Neuronal stem cell (in vitro differentiated cells): ENCODE measurements around the gene CPVL.

ENCODE experiments used
- DNase-seq: peaks from one replicate; pipeline ENCODE4 v3.0.0-alpha.2; 2013; ENCODE audit warnings: low spot score
- H2AFZ ChIP-seq: one replicate; pipeline ENCODE4 v1.6.1; 2013; ENCODE audit warnings: mild to moderate bottlenecking, low read length, inconsistent platforms
- H2AK5ac ChIP-seq: 2 replicates; pipeline ENCODE4 v1.6.1; 2013; ENCODE audit warnings: low read depth, mild to moderate bottlenecking, inconsistent platforms, low read length, moderate library complexity, mixed read lengths
- H2BK120ac ChIP-seq: 2 replicates; pipeline ENCODE4 v1.6.1; 2013; ENCODE audit warnings: low read depth, mild to moderate bottlenecking, inconsistent platforms, low read length, moderate library complexity, mixed read lengths
- H2BK12ac ChIP-seq: one replicate; pipeline ENCODE4 v1.6.1; 2013; ENCODE audit warnings: low read length, inconsistent platforms
- H2BK15ac ChIP-seq: 2 replicates; pipeline ENCODE4 v1.6.1; 2013; ENCODE audit warnings: mild to moderate bottlenecking, low read length, inconsistent platforms, mixed read lengths
- H2BK5ac ChIP-seq: one replicate; pipeline ENCODE4 v1.6.1; 2013; ENCODE audit warnings: inconsistent platforms, mild to moderate bottlenecking, low read length, moderate library complexity
- H3K14ac ChIP-seq: one replicate; pipeline ENCODE4 v1.6.1; 2013; ENCODE audit warnings: low read length, inconsistent platforms
- H3K18ac ChIP-seq: 2 replicates; pipeline ENCODE4 v1.6.1; 2013; ENCODE audit warnings: low read length, inconsistent platforms
- H3K23ac ChIP-seq: 2 replicates; pipeline ENCODE4 v1.6.1; 2013; ENCODE audit warnings: low read depth, mild to moderate bottlenecking, mixed read lengths, low read length, inconsistent platforms; ENCODE audit not compliant: poor library complexity
- H3K27ac ChIP-seq: replicated peaks from 3 replicates; pipeline ENCODE4 v1.5.1; 2013; ENCODE audit warnings: low read length, inconsistent platforms
- H3K27me3 ChIP-seq, 3 experiments: 2 replicates each; pipeline ENCODE4 v1.6.1; 2013; ENCODE audit warnings: low read length in 3 of 3, mild to moderate bottlenecking in 2 of 3, inconsistent platforms in 1 of 3, low read depth in 1 of 3, mixed read lengths in 1 of 3, moderate library complexity in 1 of 3; ENCODE audit not compliant: control insufficient read depth in 3 of 3, insufficient read depth in 3 of 3
- H3K36me3 ChIP-seq, 2 donors: replicated peaks in 1 of 2; 2 replicates each; pipeline ENCODE4 v1.6.1; 2013; ENCODE audit warnings: low read length in 2 of 2; ENCODE audit not compliant: control insufficient read depth in 2 of 2, insufficient read depth in 2 of 2
- H3K4ac ChIP-seq: 2 replicates; pipeline ENCODE4 v1.6.1; 2013; ENCODE audit warnings: inconsistent platforms, mild to moderate bottlenecking, low read length, moderate library complexity
- H3K4me1 ChIP-seq, 2 donors: 1 replicate in 1 of 2; 2 replicates in 1 of 2; pipeline ENCODE4 v1.6.1; 2013; ENCODE audit warnings: low read length in 2 of 2, low read depth in 1 of 2; ENCODE audit not compliant: control insufficient read depth in 2 of 2, insufficient read depth in 1 of 2
- H3K4me2 ChIP-seq: one replicate; pipeline ENCODE4 v1.6.1; 2013; ENCODE audit warnings: mild to moderate bottlenecking, low read length, inconsistent platforms; ENCODE audit not compliant: insufficient read depth, poor library complexity, severe bottlenecking
- H3K4me3 ChIP-seq, 2 donors: 2 replicates each; pipeline ENCODE4 v1.5.1; 2013; ENCODE audit warnings: low read length in 2 of 2, mild to moderate bottlenecking in 2 of 2, inconsistent platforms in 1 of 2, moderate library complexity in 1 of 2
- H3K79me1 ChIP-seq: one replicate; pipeline ENCODE4 v1.6.1; 2013; ENCODE audit warnings: low read depth, mild to moderate bottlenecking, inconsistent platforms, low read length, moderate library complexity
- H3K9ac ChIP-seq: one replicate; pipeline ENCODE4 v1.6.1; 2013; ENCODE audit warnings: mild to moderate bottlenecking, low read depth, low read length, inconsistent platforms; ENCODE audit not compliant: poor library complexity
- H3K9me3 ChIP-seq, 2 donors: replicated peaks in 1 of 2; 2 replicates each; pipeline versions ENCODE3 to v1.6.1; 2013; ENCODE audit warnings: low read length in 2 of 2, mild to moderate bottlenecking in 2 of 2, inconsistent platforms in 1 of 2, low read depth in 1 of 2, mixed read lengths in 1 of 2, moderate library complexity in 1 of 2; ENCODE audit not compliant: control insufficient read depth in 2 of 2, insufficient read depth in 1 of 2
- H4K8ac ChIP-seq: one replicate; pipeline ENCODE4 v1.6.1; 2013; ENCODE audit warnings: low read depth, mild to moderate bottlenecking, inconsistent platforms, low read length, moderate library complexity
- H4K91ac ChIP-seq: one replicate; pipeline ENCODE4 v1.6.1; 2013; ENCODE audit warnings: low read length, low read depth, mild to moderate bottlenecking, inconsistent platforms; ENCODE audit not compliant: poor library complexity
- WGBS, 2 donors: extraction: QIAGEN DNeasy Blood & Tissue Kit; methylation state at CpG; one replicate each; pipeline ENCODE4 v1.1.7; 2013; ENCODE audit warnings: missing lambda C conversion rate in 2 of 2, mixed read lengths in 1 of 2; ENCODE audit not compliant: insufficient read length in 2 of 2, insufficient replicate concordance in 1 of 2; ENCODE audit errors: extremely low coverage in 2 of 2; 5-methylcytosine and 5-hydroxymethylcytosine counted together

CPVL gene

DNA sequence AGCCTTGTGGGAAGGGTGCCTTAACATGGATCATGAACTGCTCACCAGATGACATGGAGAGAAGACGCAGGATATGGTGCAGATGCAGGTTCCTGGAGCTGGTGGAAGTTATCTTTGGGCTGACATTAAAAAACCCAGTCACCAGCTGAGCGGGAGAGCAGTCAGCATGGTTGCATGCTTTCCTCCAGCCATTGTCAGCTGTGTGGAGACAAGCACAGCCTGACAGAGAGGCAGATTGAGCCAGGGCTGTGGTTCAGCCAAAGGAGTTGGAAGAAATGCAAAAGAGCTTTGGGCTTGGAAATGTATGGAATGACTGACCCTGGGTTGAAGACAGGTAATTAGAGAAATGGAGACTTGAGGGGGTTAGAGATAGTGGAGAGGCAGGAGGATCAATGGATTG lies 79.7 kb downstream of the CPVL start:
- H2AFZ ChIP-seq, result no peak overlapping the region
- no CpG with 5 or more reads among the region's 2 CpGs for WGBS, 2 donors
- no peak overlapping the region for H2BK120ac ChIP-seq
- peaks cover 0 to 2% of the 10 kb centered on the region in 2 donors for H3K36me3 ChIP-seq
- no peak overlapping the region for H3K9ac ChIP-seq
- DNase-seq, result no peak
- no peak overlapping the region for H3K18ac ChIP-seq
- H3K4ac ChIP-seq, result no peak overlapping the region
- no peak overlapping the region for H3K4me2 ChIP-seq
- H4K8ac ChIP-seq, result no peak overlapping the region
- no peaks in the 10 kb centered on the region for H3K79me1 ChIP-seq
- H2AK5ac ChIP-seq, result no peak overlapping the region
- no peak overlapping the region for H3K14ac ChIP-seq
- H3K4me3 ChIP-seq, result peak overlapping the region in 1 of 2 donors; percentile 59
- H2BK15ac ChIP-seq, result no peak overlapping the region
- no peaks in the 10 kb centered on the region for H3K4me1 ChIP-seq
- H3K23ac ChIP-seq, result no peak overlapping the region
- no peak overlapping the region for H3K27ac ChIP-seq
- no peaks in the 10 kb centered on the region for H3K9me3 ChIP-seq
- no peaks in the 10 kb centered on the region for H3K27me3 ChIP-seq
- no peak overlapping the region for H2BK5ac ChIP-seq
- H2BK12ac ChIP-seq, result no peak overlapping the region
- no peak overlapping the region for H4K91ac ChIP-seq

DNA sequence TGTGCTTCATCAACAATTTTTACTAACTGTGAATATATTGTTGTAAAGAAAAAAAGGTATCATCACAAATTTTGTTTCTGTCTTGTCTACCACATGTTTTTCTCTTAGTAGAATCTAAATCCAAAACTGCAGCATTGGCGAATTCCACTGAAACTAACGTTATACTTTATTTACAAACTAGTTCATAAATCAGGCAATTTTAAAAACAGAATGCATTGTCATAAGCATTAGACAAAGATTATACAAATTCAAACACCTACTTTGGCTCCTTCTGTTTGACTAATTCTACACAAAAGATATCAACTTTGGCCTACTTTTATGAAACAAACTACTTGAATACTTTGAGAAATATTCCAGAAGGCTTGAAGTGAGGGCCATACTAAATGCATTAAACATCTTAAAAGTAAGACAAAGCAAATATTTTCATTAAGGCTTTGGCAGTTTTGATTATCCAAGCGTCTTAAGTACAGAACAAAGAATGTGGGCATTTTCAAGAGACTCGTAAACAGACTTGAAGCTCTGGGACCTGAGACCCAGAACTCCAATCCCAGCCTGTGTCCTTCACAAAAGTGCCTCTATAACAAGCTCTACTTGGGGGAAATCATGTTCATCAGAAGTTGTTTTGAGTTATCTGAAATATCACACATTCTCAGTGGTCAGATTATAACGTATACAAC lies 81.0 kb downstream of the CPVL start:
- H3K14ac ChIP-seq, result no peak overlapping the region
- WGBS, 2 donors, result no CpG with 5 or more reads among the region's 5 CpGs
- no peak overlapping the region for H2AFZ ChIP-seq
- H3K27ac ChIP-seq, result no peak overlapping the region
- no peak overlapping the region for H4K8ac ChIP-seq
- no peak overlapping the region for H2BK15ac ChIP-seq
- H3K9me3 ChIP-seq, result no peaks in the 10 kb centered on the region
- no peak overlapping the region for H4K91ac ChIP-seq
- H3K4me2 ChIP-seq, result no peak overlapping the region
- no peak overlapping the region for H3K4me3 ChIP-seq
- no peak overlapping the region for H2BK120ac ChIP-seq
- H3K9ac ChIP-seq, result no peak overlapping the region
- H3K36me3 ChIP-seq, result peaks cover 0 to 2% of the 10 kb centered on the region in 2 donors
- no peak overlapping the region for H2BK5ac ChIP-seq
- no peaks in the 10 kb centered on the region for H3K4me1 ChIP-seq
- H3K23ac ChIP-seq, result no peak overlapping the region
- DNase-seq, result no peak
- H2AK5ac ChIP-seq, result no peak overlapping the region
- H3K27me3 ChIP-seq, result no peaks in the 10 kb centered on the region
- no peak overlapping the region for H2BK12ac ChIP-seq
- no peaks in the 10 kb centered on the region for H3K79me1 ChIP-seq
- no peak overlapping the region for H3K18ac ChIP-seq
- H3K4ac ChIP-seq, result no peak overlapping the region

DNA sequence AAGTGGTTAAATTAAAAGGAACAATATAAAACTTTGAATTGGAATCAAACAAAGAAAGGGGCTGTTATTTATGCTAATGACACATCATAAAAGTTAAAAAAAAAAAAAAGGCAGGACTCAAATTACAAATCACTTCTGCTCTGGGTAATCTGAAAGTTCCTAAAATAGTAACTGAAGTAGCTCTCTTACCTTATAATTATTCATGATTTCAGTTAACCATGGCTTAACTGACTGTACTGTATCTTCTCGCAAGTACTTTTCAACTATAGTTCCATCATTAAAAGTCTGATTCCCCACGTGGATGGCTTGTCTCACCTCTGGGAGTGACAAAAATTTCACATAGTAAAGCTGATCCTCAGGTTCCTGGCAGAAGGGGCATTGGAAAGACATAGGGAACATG lies 82.5 kb downstream of the CPVL start:
- no peaks in the 10 kb centered on the region for H3K27me3 ChIP-seq
- no peak overlapping the region for H2BK15ac ChIP-seq
- no peak overlapping the region for H4K8ac ChIP-seq
- no peak for DNase-seq
- H2BK5ac ChIP-seq, result no peak overlapping the region
- H3K4me2 ChIP-seq, result no peak overlapping the region
- H3K27ac ChIP-seq, result no peak overlapping the region
- H3K14ac ChIP-seq, result no peak overlapping the region
- no peaks in the 10 kb centered on the region for H3K79me1 ChIP-seq
- no peak overlapping the region for H2AK5ac ChIP-seq
- no peak overlapping the region for H2AFZ ChIP-seq
- H3K9ac ChIP-seq, result no peak overlapping the region
- no peak overlapping the region for H3K4ac ChIP-seq
- H3K4me3 ChIP-seq, result no peak overlapping the region
- H2BK120ac ChIP-seq, result no peak overlapping the region
- peaks cover 0 to 2% of the 10 kb centered on the region in 2 donors for H3K36me3 ChIP-seq
- no peak overlapping the region for H2BK12ac ChIP-seq
- H4K91ac ChIP-seq, result no peak overlapping the region
- no peak overlapping the region for H3K23ac ChIP-seq
- WGBS, 2 donors, result no CpG with 5 or more reads among the region's 2 CpGs
- H3K4me1 ChIP-seq, result no peaks in the 10 kb centered on the region
- H3K9me3 ChIP-seq, result no peaks in the 10 kb centered on the region
- no peak overlapping the region for H3K18ac ChIP-seq

DNA sequence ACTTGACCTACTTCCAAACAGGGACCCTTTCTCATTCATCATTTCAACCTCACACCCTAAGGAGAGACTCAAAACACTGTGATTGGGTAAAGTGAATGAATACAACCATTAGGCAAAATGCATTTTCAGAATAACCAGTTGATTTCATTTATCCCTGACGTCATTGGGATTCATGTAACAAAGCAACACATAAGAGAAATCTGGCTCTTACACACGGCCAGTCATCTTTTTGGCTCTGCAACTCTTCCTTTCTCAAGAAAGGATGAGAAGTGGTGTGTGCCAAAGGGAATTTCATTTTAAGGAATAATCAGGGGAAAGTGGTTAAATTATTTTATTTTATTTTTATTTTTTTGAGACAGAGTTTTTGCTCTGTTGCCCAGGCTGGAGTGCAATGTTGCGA lies 83.1 kb downstream of the CPVL start:
- no peak overlapping the region for H2BK12ac ChIP-seq
- H3K18ac ChIP-seq, result no peak overlapping the region
- no peak overlapping the region for H4K8ac ChIP-seq
- no peaks in the 10 kb centered on the region for H3K9me3 ChIP-seq
- H2BK5ac ChIP-seq, result no peak overlapping the region
- H2AFZ ChIP-seq, result no peak overlapping the region
- no peak overlapping the region for H3K27ac ChIP-seq
- H3K23ac ChIP-seq, result no peak overlapping the region
- no peak overlapping the region for H3K4me3 ChIP-seq
- H3K79me1 ChIP-seq, result no peaks in the 10 kb centered on the region
- H2BK15ac ChIP-seq, result no peak overlapping the region
- no peak overlapping the region for H3K4ac ChIP-seq
- no peak overlapping the region for H3K4me2 ChIP-seq
- peaks cover 0 to 2% of the 10 kb centered on the region in 2 donors for H3K36me3 ChIP-seq
- H2BK120ac ChIP-seq, result no peak overlapping the region
- no peak for DNase-seq
- no peak overlapping the region for H2AK5ac ChIP-seq
- no peaks in the 10 kb centered on the region for H3K27me3 ChIP-seq
- H3K4me1 ChIP-seq, result no peaks in the 10 kb centered on the region
- no peak overlapping the region for H3K14ac ChIP-seq
- H4K91ac ChIP-seq, result no peak overlapping the region
- no CpG with 5 or more reads among the region's 3 CpGs for WGBS, 2 donors
- no peak overlapping the region for H3K9ac ChIP-seq
